ENCODE measurements around the gene CCDC40. TPM values are rescaled to one million over a fixed set of nuclear protein-coding genes. Genes with fewer than 3 reads are reported as not detected.

The CCDC40 gene
- total and polyA plus RNA-seq, 9 of the 15 experiments (the other 6 are each of a cell fraction or from before 2014, with no cell fraction given) = 0.07 to 0.33 TPM; not detected in 7

- TF ChIP-seq AFF1 (IDR thresholded peaks at IDR 0.05; ENCODE audit: low read depth in 1 of 2, partially characterized antibody in 2 of 2) (no peak), STAT6 (CRISPR knock-in tag; IDR thresholded peaks at IDR 0.05) (no peak), CBX3 (IDR thresholded peaks at IDR 0.05; ENCODE audit: borderline replicate concordance in 1 of 2, low read length in 2 of 2) (no peak), NONO (IDR thresholded peaks at IDR 0.05; ENCODE audit: low read depth in 2 of 2, low read length in 1 of 2) (peak; percentile 83 to 91), ZBTB43 (CRISPR knock-in tag; IDR thresholded peaks at IDR 0.05) (0 out of 2 replicates have a peak, but pooled peaks have one; percentile 36), HDAC2 (IDR thresholded peaks at IDR 0.05) (no peak), ZBTB5 (IDR thresholded peaks at IDR 0.05) (no peak), JUN (IDR thresholded peaks at IDR 0.05; ENCODE audit: borderline replicate concordance, low read depth, low read length) (0 out of 2 replicates have a peak, but pooled peaks have one; percentile 41), JUN (CRISPR knock-in tag; IDR thresholded peaks at IDR 0.05; ENCODE audit: borderline replicate concordance) (no peak), ZNF263 (CRISPR knock-in tag; IDR thresholded peaks at IDR 0.05; ENCODE audit: borderline replicate concordance) (peak; percentile 76; the same call in 1 of the 2 replicates), PTRF (tag; IDR thresholded peaks at IDR 0.05) (no peak), TSC22D4 (tag; IDR thresholded peaks at IDR 0.05) (no peak), BMI1 (IDR thresholded peaks at IDR 0.05; ENCODE audit: low read length) (no peak), MYBL2 (IDR thresholded peaks at IDR 0.05; ENCODE audit: low read depth) (no peak), MYBL2 (CRISPR knock-in tag; IDR thresholded peaks at IDR 0.05; ENCODE audit: borderline replicate concordance) (no peak), HNRNPLL (IDR thresholded peaks at IDR 0.05; ENCODE audit: low read depth, low read length, poor library complexity, severe bottlenecking) (no peak)
These were observed 64.8 kb downstream of the CCDC40 start, which contains the start of gene GAA (continued) for GRCh38 chr17:80101011-80101945.

Data from K562 (cell line).